Measurements from ENCODE around the gene CCDC85C. TPM values are rescaled to one million over a fixed set of nuclear protein-coding genes. Genes with fewer than 3 reads are reported as not detected.

Gene CCDC85C
- total RNA-seq, 1 donor from 2014 or later, result 41.0 TPM

- Histone ChIP-seq H3K4me1 (peaks cover 82% of the 10 kb centered on the region), H3K36me3 (no peaks in the 10 kb centered on the region), H3K4me3 (no peak overlapping the region), H3K27ac (replicated peaks) (no peak overlapping the region), H3K27me3 (ENCODE audit: low read depth) (no peaks in the 10 kb centered on the region), H3K9me3 (replicated peaks) (no peaks in the 10 kb centered on the region)
- DNase-seq, result no peak
- no peak for TF ChIP-seq CTCF (IDR thresholded peaks at IDR 0.05; ENCODE audit: borderline replicate concordance)
- intact Hi-C loops (cut with micrococcal nuclease), result no loop called here
These were observed 61.4 kb downstream of the CCDC85C start for GRCh38 chr14:99542566-99542965.

- Histone ChIP-seq H3K27ac (replicated peaks) (no peak overlapping the region), H3K4me3 (no peak overlapping the region), H3K9me3 (replicated peaks) (no peaks in the 10 kb centered on the region), H3K36me3 (no peaks in the 10 kb centered on the region), H3K27me3 (ENCODE audit: low read depth) (no peaks in the 10 kb centered on the region), H3K4me1 (peaks cover 89% of the 10 kb centered on the region)
- intact Hi-C loops (cut with micrococcal nuclease), result no loop called here
- TF ChIP-seq CTCF (IDR thresholded peaks at IDR 0.05; ENCODE audit: borderline replicate concordance), result no peak
- no peak for DNase-seq
These were observed 62.1 kb downstream of the CCDC85C start for GRCh38 chr14:99541677-99542470.

- intact Hi-C loops (cut with micrococcal nuclease), result no loop called here
- no peak for DNase-seq
These were observed 62.8 kb downstream of the CCDC85C start for GRCh38 chr14:99541211-99541610.

GRCh38 chr14:99540196-99541032 lies 63.6 kb downstream of the CCDC85C start:
- peak overlapping the region; percentile 34 for H3K4me3 ChIP-seq
- intact Hi-C loops (cut with micrococcal nuclease), result no loop called here
- H3K27me3 ChIP-seq (ENCODE audit: low read depth), result no peaks in the 10 kb centered on the region
- no peak for TF ChIP-seq CTCF (IDR thresholded peaks at IDR 0.05; ENCODE audit: borderline replicate concordance)
- peaks cover 90% of the 10 kb centered on the region for H3K4me1 ChIP-seq
- no peaks in the 10 kb centered on the region for H3K9me3 ChIP-seq (replicated peaks)
- no peaks in the 10 kb centered on the region for H3K36me3 ChIP-seq
- no peak for DNase-seq
- peak overlapping the region; percentile 85 for H3K27ac ChIP-seq (replicated peaks)

More at GRCh38 chr14:99541211-99541610, 62.8 kb downstream of the CCDC85C start:
- Histone ChIP-seq H3K36me3 (no peaks in the 10 kb centered on the region), H3K4me1 (peaks cover 90% of the 10 kb centered on the region), H3K27ac (replicated peaks) (no peak overlapping the region), H3K9me3 (replicated peaks) (no peaks in the 10 kb centered on the region), H3K4me3 (no peak overlapping the region), H3K27me3 (ENCODE audit: low read depth) (no peaks in the 10 kb centered on the region)
- TF ChIP-seq CTCF (IDR thresholded peaks at IDR 0.05; ENCODE audit: borderline replicate concordance), result no peak

- H3K9me3 ChIP-seq (replicated peaks), result no peaks in the 10 kb centered on the region
- H3K4me1 ChIP-seq, result peaks cover 90% of the 10 kb centered on the region
- H3K27ac ChIP-seq (replicated peaks), result peak overlapping the region; percentile 85
- no peak for TF ChIP-seq CTCF (IDR thresholded peaks at IDR 0.05; ENCODE audit: borderline replicate concordance)
- no peaks in the 10 kb centered on the region for H3K36me3 ChIP-seq
- H3K4me3 ChIP-seq, result peak overlapping the region; percentile 34
- intact Hi-C loops (cut with micrococcal nuclease), result no loop called here
- no peak for DNase-seq
- H3K27me3 ChIP-seq (ENCODE audit: low read depth), result no peaks in the 10 kb centered on the region
These were observed 64.5 kb downstream of the CCDC85C start for GRCh38 chr14:99539491-99539890.
